ENCODE data around the gene BACH1. TPM values are rescaled to one million over a fixed set of nuclear protein-coding genes. Genes with fewer than 3 reads are reported as not detected.

Gene BACH1
- polyA plus RNA-seq, 1 of the 3 experiments (the other 2 are of a cell fraction), result 18.1 TPM

DNA sequence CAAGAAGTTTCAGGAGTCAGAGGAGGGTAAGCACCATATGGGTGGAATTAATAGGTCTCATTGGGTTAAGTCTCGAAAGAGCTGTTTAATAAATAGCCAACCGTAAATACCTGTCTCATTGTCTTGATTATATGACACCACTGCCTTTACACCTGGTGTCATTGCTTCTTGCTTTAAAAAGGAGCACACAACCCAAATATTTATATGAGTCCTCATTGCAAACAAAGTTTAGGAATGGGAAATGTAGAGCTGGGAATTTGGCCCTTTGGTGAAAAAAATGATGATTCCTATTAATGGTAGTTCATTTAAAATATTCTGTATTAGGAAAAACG is 2.1 kb downstream of the BACH1 start (continued):
- TF ChIP-seq, protein P1, sequence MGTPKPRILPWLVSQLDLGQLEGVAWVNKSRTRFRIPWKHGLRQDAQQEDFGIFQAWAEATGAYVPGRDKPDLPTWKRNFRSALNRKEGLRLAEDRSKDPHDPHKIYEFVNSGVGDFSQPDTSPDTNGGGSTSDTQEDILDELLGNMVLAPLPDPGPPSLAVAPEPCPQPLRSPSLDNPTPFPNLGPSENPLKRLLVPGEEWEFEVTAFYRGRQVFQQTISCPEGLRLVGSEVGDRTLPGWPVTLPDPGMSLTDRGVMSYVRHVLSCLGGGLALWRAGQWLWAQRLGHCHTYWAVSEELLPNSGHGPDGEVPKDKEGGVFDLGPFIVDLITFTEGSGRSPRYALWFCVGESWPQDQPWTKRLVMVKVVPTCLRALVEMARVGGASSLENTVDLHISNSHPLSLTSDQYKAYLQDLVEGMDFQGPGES (IDR thresholded peaks at IDR 0.05; ENCODE audit: low read depth, low read length), result no peak
- no peak for TF ChIP-seq GABPA (IDR thresholded peaks at IDR 0.05; ENCODE audit: low read depth)
- TF ChIP-seq SMC3 (IDR thresholded peaks at IDR 0.05; ENCODE audit: low read depth, low read length), result no peak

DNA sequence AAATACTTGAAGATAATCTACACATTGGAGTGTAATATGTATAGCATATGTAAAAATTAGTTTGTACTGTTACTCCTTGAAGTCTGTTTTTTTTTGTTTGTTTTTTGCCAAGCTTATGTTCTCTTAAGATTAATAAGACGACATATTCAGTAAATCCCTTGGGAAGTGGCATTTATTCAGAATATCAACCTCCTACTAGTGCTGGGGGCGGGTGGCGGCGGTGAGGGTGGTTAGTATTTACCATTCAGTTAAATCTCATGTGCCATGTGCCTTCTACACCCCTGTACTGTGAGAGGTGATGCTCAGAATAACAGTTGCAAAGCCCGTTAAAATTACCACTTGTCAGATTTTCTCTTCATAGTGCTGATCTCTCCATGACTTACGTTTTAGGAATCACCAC is 3.0 kb downstream of the BACH1 start:
- H4K20me1 ChIP-seq (ENCODE audit: insufficient read depth), result peaks cover 69% of the 10 kb centered on the region
- peak overlapping the region in 1 of 2 experiments; percentile 98; a peak in 3 of 4 replicates for H3K4me3 ChIP-seq (ENCODE audit: low read depth in 2 of 2, low read length in 1 of 2)
- DNase-seq, result no peak
- H3F3A ChIP-seq (replicated peaks; ENCODE audit: insufficient read depth), result peaks cover 7% of the 10 kb centered on the region
- H3K4me1 ChIP-seq (ENCODE audit: control insufficient read depth in 1 of 2, insufficient read depth in 2 of 2, low read depth in 1 of 2, low read length in 1 of 2), result peaks cover 28 to 41% of the 10 kb centered on the region in 2 experiments; a peak in 3 of 4 replicates
- peak overlapping the region; percentile 95; the same call in 1 of the 2 replicates for H3K9ac ChIP-seq
- no peak for TF ChIP-seq CHD2 (IDR thresholded peaks at IDR 0.05; ENCODE audit: low read length, partially characterized antibody)
- no peak for TF ChIP-seq EP300 (IDR thresholded peaks at IDR 0.05; ENCODE audit: borderline replicate concordance in 1 of 2, low read depth in 1 of 2, low read length in 1 of 2)
- no peak for TF ChIP-seq TCF12 (IDR thresholded peaks at IDR 0.05)
- TF ChIP-seq ELF1 (IDR thresholded peaks at IDR 0.05), result no peak
- H3K36me3 ChIP-seq (replicated peaks in 1 of 2; ENCODE audit: control insufficient read depth in 1 of 2, insufficient read depth in 2 of 2, low read length in 1 of 2), result peaks cover 4 to 6% of the 10 kb centered on the region in 2 experiments
- H3K27me3 ChIP-seq (ENCODE audit: insufficient read depth), result no peaks in the 10 kb centered on the region
- H3K27ac ChIP-seq (ENCODE audit: low read depth in 2 of 2, low read length in 1 of 2), result peak overlapping the region in 1 of 2 experiments; percentile 2; a peak in 1 of 4 replicates
- H3K4me2 ChIP-seq, result peak overlapping the region; percentile 89
- H3K79me2 ChIP-seq (ENCODE audit: insufficient read depth), result peaks cover 76% of the 10 kb centered on the region
- ChIA-PET POLR2A (no interaction called here), CTCF (interaction anchor here (1.4 to 1.7 kb wide), 2 partner anchors 13 to 212 kb away, joined by 3 to 6 read pairs; no protein-coding TSS in a partner anchor)
- H2AFZ ChIP-seq (ENCODE audit: low read depth), result no peak overlapping the region
- H3K9me2 ChIP-seq, result no peaks in the 10 kb centered on the region
- H3K9me3 ChIP-seq, result no peaks in the 10 kb centered on the region
- 78% methylated on average over 6 of the region's 6 CpGs for WGBS (ENCODE audit: low lambda C conversion rate)

DNA sequence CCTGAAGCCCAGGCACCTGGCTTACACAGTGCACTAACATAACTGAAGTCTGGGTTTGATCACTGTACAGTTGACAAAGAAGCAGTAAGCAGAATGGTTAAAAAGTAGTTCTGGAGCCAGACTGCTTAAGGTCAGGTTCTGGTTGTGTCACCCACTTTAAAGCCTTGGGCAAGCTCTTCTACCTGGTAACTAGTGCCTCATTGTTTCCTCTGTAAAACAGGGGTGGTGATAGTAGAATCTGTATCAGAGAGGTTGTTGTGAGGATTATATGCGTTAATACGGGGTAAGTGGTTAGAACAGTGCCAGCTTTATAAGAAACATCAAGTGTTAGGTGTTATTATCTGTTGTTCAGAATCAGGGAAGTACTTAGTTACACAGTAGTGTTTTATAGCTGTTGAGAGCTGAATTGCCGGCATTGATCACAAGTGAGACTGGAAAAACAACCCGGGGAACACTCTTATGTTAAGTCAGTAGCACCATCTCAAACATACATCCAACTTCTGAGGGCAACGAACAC is 3.7 kb downstream of the BACH1 start:
- peaks cover 76% of the 10 kb centered on the region for H4K20me1 ChIP-seq (ENCODE audit: insufficient read depth)
- ChIA-PET CTCF (interaction anchor here (0.6 to 1.7 kb wide), 3 partner anchors 12 to 54 kb away, joined by 3 to 6 read pairs (median 3); no protein-coding TSS in a partner anchor), POLR2A (no interaction called here)
- H3K9me3 ChIP-seq, result no peaks in the 10 kb centered on the region
- H3K36me3 ChIP-seq (replicated peaks in 1 of 2; ENCODE audit: control insufficient read depth in 1 of 2, insufficient read depth in 2 of 2, low read length in 1 of 2), result peaks cover 4 to 11% of the 10 kb centered on the region in 2 experiments
- WGBS (ENCODE audit: low lambda C conversion rate), result 61% methylated on average over 5 of the region's 5 CpGs
- no peak overlapping the region for H3K4me3 ChIP-seq (ENCODE audit: low read depth in 2 of 2, low read length in 1 of 2)
- peaks cover 7% of the 10 kb centered on the region for H3F3A ChIP-seq (replicated peaks; ENCODE audit: insufficient read depth)
- peak overlapping the region; percentile 10; the same call in 1 of the 2 replicates for H3K9ac ChIP-seq
- H3K27ac ChIP-seq (ENCODE audit: low read depth in 2 of 2, low read length in 1 of 2), result peak overlapping the region in 1 of 2 experiments; percentile 2; a peak in 1 of 4 replicates
- no peak overlapping the region for H2AFZ ChIP-seq (ENCODE audit: low read depth)
- no peaks in the 10 kb centered on the region for H3K9me2 ChIP-seq
- peaks cover 83% of the 10 kb centered on the region for H3K79me2 ChIP-seq (ENCODE audit: insufficient read depth)
- H3K4me2 ChIP-seq, result peak overlapping the region; percentile 89
- no peak for DNase-seq
- no peaks in the 10 kb centered on the region for H3K27me3 ChIP-seq (ENCODE audit: insufficient read depth)
- H3K4me1 ChIP-seq (ENCODE audit: control insufficient read depth in 1 of 2, insufficient read depth in 2 of 2, low read depth in 1 of 2, low read length in 1 of 2), result peaks cover 28 to 43% of the 10 kb centered on the region in 2 experiments; a peak in 3 of 4 replicates
- TF ChIP-seq, protein P2, sequence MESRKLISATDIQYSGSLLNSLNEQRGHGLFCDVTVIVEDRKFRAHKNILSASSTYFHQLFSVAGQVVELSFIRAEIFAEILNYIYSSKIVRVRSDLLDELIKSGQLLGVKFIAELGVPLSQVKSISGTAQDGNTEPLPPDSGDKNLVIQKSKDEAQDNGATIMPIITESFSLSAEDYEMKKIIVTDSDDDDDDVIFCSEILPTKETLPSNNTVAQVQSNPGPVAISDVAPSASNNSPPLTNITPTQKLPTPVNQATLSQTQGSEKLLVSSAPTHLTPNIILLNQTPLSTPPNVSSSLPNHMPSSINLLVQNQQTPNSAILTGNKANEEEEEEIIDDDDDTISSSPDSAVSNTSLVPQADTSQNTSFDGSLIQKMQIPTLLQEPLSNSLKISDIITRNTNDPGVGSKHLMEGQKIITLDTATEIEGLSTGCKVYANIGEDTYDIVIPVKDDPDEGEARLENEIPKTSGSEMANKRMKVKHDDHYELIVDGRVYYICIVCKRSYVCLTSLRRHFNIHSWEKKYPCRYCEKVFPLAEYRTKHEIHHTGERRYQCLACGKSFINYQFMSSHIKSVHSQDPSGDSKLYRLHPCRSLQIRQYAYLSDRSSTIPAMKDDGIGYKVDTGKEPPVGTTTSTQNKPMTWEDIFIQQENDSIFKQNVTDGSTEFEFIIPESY (IDR thresholded peaks at IDR 0.05; ENCODE audit: borderline replicate concordance, low read depth), result no peak
- TF ChIP-seq, protein P3, sequence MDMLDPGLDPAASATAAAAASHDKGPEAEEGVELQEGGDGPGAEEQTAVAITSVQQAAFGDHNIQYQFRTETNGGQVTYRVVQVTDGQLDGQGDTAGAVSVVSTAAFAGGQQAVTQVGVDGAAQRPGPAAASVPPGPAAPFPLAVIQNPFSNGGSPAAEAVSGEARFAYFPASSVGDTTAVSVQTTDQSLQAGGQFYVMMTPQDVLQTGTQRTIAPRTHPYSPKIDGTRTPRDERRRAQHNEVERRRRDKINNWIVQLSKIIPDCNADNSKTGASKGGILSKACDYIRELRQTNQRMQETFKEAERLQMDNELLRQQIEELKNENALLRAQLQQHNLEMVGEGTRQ (IDR thresholded peaks at IDR 0.05; ENCODE audit: borderline replicate concordance, low read depth, low read length), result no peak
- TF ChIP-seq CHD2 (IDR thresholded peaks at IDR 0.05; ENCODE audit: low read length, partially characterized antibody) (no peak), MEF2A (IDR thresholded peaks at IDR 0.05; ENCODE audit: borderline replicate concordance, low read depth) (no peak), EP300 (IDR thresholded peaks at IDR 0.05; ENCODE audit: borderline replicate concordance in 1 of 2, low read depth in 1 of 2, low read length in 1 of 2) (no peak), FOSL2 (IDR thresholded peaks at IDR 0.05; ENCODE audit: borderline replicate concordance, low read depth) (no peak), RAD21 (IDR thresholded peaks at IDR 0.05; ENCODE audit: low read length) (no peak), SMC3 (IDR thresholded peaks at IDR 0.05; ENCODE audit: low read depth, low read length) (no peak), GABPA (IDR thresholded peaks at IDR 0.05; ENCODE audit: low read depth) (no peak)
- TF ChIP-seq, protein P4, sequence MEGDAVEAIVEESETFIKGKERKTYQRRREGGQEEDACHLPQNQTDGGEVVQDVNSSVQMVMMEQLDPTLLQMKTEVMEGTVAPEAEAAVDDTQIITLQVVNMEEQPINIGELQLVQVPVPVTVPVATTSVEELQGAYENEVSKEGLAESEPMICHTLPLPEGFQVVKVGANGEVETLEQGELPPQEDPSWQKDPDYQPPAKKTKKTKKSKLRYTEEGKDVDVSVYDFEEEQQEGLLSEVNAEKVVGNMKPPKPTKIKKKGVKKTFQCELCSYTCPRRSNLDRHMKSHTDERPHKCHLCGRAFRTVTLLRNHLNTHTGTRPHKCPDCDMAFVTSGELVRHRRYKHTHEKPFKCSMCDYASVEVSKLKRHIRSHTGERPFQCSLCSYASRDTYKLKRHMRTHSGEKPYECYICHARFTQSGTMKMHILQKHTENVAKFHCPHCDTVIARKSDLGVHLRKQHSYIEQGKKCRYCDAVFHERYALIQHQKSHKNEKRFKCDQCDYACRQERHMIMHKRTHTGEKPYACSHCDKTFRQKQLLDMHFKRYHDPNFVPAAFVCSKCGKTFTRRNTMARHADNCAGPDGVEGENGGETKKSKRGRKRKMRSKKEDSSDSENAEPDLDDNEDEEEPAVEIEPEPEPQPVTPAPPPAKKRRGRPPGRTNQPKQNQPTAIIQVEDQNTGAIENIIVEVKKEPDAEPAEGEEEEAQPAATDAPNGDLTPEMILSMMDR (IDR thresholded peaks at IDR 0.05), result no peak
- TF ChIP-seq, protein P5, sequence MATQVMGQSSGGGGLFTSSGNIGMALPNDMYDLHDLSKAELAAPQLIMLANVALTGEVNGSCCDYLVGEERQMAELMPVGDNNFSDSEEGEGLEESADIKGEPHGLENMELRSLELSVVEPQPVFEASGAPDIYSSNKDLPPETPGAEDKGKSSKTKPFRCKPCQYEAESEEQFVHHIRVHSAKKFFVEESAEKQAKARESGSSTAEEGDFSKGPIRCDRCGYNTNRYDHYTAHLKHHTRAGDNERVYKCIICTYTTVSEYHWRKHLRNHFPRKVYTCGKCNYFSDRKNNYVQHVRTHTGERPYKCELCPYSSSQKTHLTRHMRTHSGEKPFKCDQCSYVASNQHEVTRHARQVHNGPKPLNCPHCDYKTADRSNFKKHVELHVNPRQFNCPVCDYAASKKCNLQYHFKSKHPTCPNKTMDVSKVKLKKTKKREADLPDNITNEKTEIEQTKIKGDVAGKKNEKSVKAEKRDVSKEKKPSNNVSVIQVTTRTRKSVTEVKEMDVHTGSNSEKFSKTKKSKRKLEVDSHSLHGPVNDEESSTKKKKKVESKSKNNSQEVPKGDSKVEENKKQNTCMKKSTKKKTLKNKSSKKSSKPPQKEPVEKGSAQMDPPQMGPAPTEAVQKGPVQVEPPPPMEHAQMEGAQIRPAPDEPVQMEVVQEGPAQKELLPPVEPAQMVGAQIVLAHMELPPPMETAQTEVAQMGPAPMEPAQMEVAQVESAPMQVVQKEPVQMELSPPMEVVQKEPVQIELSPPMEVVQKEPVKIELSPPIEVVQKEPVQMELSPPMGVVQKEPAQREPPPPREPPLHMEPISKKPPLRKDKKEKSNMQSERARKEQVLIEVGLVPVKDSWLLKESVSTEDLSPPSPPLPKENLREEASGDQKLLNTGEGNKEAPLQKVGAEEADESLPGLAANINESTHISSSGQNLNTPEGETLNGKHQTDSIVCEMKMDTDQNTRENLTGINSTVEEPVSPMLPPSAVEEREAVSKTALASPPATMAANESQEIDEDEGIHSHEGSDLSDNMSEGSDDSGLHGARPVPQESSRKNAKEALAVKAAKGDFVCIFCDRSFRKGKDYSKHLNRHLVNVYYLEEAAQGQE (IDR thresholded peaks at IDR 0.05; ENCODE audit: low read depth, low read length), result no peak
